WTC11 (cell line): ENCODE measurements around the gene BTN2A1. TPM values are rescaled to one million over a fixed set of nuclear protein-coding genes. Genes with fewer than 3 reads are reported as not detected.

Source experiments
- ATAC-seq: fragments of 200-7000 bp; cut with Tn5 transposase; 2 replicates; pipeline ENCODE4 v1.10.0; 2021; ENCODE audit warnings: mild to moderate bottlenecking, moderate library complexity
- CTCF ChIA-PET: fragments of 300-600 bp; sonication (Branson Sonifier 250); formaldehyde crosslinking; loops from one replicate; lab custom pipeline; 2021; ENCODE audit warnings: antibody characterized with exemption; lab: Charles Lee
- POLR2A ChIA-PET: fragments of 350-600 bp; sonication (Branson Sonifier 250); formaldehyde crosslinking; loops from one replicate; lab custom pipeline; 2021; ENCODE audit warnings: antibody characterized with exemption; lab: Charles Lee
- DNase-seq: peaks from one replicate; pipeline ENCODE4 v3.0.0; 2021; ENCODE audit warnings: low spot score
- H3K27ac Mint-ChIP-seq: 2 replicates; pipeline ENCODE4 v1.8.0; 2021; ENCODE audit warnings: mixed read lengths
- H3K27me3 Mint-ChIP-seq: 2 replicates; pipeline ENCODE4 v1.8.0; 2021; ENCODE audit warnings: low read depth, mild to moderate bottlenecking, moderate library complexity, mixed read lengths
- H3K36me3 Mint-ChIP-seq: 2 replicates; pipeline ENCODE4 v1.8.0; 2021; ENCODE audit warnings: mixed read lengths
- H3K4me1 Mint-ChIP-seq: 2 replicates; pipeline ENCODE4 v1.8.0; 2022; ENCODE audit warnings: mixed read lengths
- H3K4me3 Mint-ChIP-seq: 2 replicates; pipeline ENCODE4 v1.8.0; 2021; ENCODE audit warnings: mild to moderate bottlenecking, moderate library complexity, mixed read lengths
- H3K9me3 Mint-ChIP-seq: 2 replicates; pipeline ENCODE4 v1.8.0; 2021; ENCODE audit warnings: mixed read lengths
- ATF1 ChIP-seq: sonication (generic); formaldehyde crosslinking; IDR thresholded peaks from 2 replicates; pipeline ENCODE4 v1.8.1; 2023; ENCODE audit warnings: mild to moderate bottlenecking, moderate library complexity, missing genetic modification reagents
- FOXJ3 ChIP-seq: sonication (generic); formaldehyde crosslinking; IDR thresholded peaks from 2 replicates; pipeline ENCODE4 v1.9.0; 2021; ENCODE audit warnings: missing genetic modification reagents, mild to moderate bottlenecking, borderline replicate concordance
- JAZF1 ChIP-seq: fragments of 250-450 bp; sonication (Bioruptor Pico); IDR thresholded peaks from 2 replicates; pipeline ENCODE4 v1.9.0; 2021; ENCODE audit warnings: moderate library complexity, mild to moderate bottlenecking, inconsistent platforms
- MXD4 ChIP-seq: fragments of 250-450 bp; sonication (Bioruptor Pico); IDR thresholded peaks from 2 replicates; pipeline ENCODE4 v1.8.0; 2021; ENCODE audit warnings: mild to moderate bottlenecking, moderate library complexity, borderline replicate concordance
- NFE2L1 ChIP-seq: sonication (generic); formaldehyde crosslinking; IDR thresholded peaks from 2 replicates; pipeline ENCODE4 v1.8.1; 2023; ENCODE audit warnings: missing genetic modification reagents
- NFYB ChIP-seq: sonication (generic); formaldehyde crosslinking; conservative IDR thresholded peaks from 2 replicates; pipeline ENCODE4 v1.8.0; 2022; ENCODE audit warnings: low read depth, missing genetic modification reagents
- NR1H2 ChIP-seq: sonication (generic); formaldehyde crosslinking; IDR thresholded peaks from 2 replicates; pipeline ENCODE4 v1.9.0; 2021; ENCODE audit warnings: mild to moderate bottlenecking, moderate library complexity, missing genetic modification reagents
- NR2C2 ChIP-seq: sonication (generic); formaldehyde crosslinking; IDR thresholded peaks from 2 replicates; pipeline ENCODE4 v1.8.0; 2022; ENCODE audit warnings: mild to moderate bottlenecking, missing genetic modification reagents
- OVOL2 ChIP-seq: fragments of 250-450 bp; sonication (Bioruptor Pico); IDR thresholded peaks from 2 replicates; pipeline ENCODE4 v1.9.0; 2021; ENCODE audit warnings: mild to moderate bottlenecking, borderline replicate concordance
- SMAD4 ChIP-seq: sonication (generic); formaldehyde crosslinking; IDR thresholded peaks from 2 replicates; pipeline ENCODE4 v1.8.0; 2022; ENCODE audit warnings: mild to moderate bottlenecking, missing genetic modification reagents
- SOX15 ChIP-seq: fragments of 250-450 bp; sonication (Bioruptor Pico); IDR thresholded peaks from 2 replicates; pipeline ENCODE4 v1.9.0; 2021; ENCODE audit warnings: mild to moderate bottlenecking
- SP1 ChIP-seq: sonication (generic); formaldehyde crosslinking; conservative IDR thresholded peaks from 2 replicates; pipeline ENCODE4 v1.8.1; 2022; ENCODE audit warnings: missing genetic modification reagents
- TCF7 ChIP-seq: sonication (generic); formaldehyde crosslinking; IDR thresholded peaks from 2 replicates; pipeline ENCODE4 v1.8.0; 2022; ENCODE audit warnings: mild to moderate bottlenecking, low read depth, missing genetic modification reagents, moderate library complexity
- TEAD1 ChIP-seq: sonication (generic); formaldehyde crosslinking; IDR thresholded peaks from 2 replicates; pipeline ENCODE4 v1.8.0; 2022; ENCODE audit warnings: mild to moderate bottlenecking, missing genetic modification reagents
- ZNF138 ChIP-seq: sonication (generic); formaldehyde crosslinking; conservative IDR thresholded peaks from 2 replicates; pipeline ENCODE4 v1.8.1; 2022; ENCODE audit warnings: mild to moderate bottlenecking, moderate library complexity, missing genetic modification reagents
- ZNF263 ChIP-seq: sonication (generic); formaldehyde crosslinking; IDR thresholded peaks from 2 replicates; pipeline ENCODE4 v1.8.1; 2022; ENCODE audit warnings: low read depth, mild to moderate bottlenecking, moderate library complexity, missing genetic modification reagents
- ZNF423 ChIP-seq: fragments of 250-450 bp; sonication (Bioruptor Pico); IDR thresholded peaks from 2 replicates; pipeline ENCODE4 v2.1.2; 2022; ENCODE audit warnings: mild to moderate bottlenecking, moderate library complexity
- total RNA-seq: library from RNA; stranded (reverse); gene quantifications from 3 replicates; pipeline ENCODE4 v1.2.3, GENCODE V29; 2021
- TF ChIP-seq, protein P1 (sequence below): fragments of 250-450 bp; sonication (Bioruptor Pico); IDR thresholded peaks from 2 replicates; pipeline ENCODE4 v1.9.0; 2021; ENCODE audit warnings: mild to moderate bottlenecking
- TF ChIP-seq, protein P2 (sequence below): fragments of 250-450 bp; sonication (Bioruptor Pico); IDR thresholded peaks from 2 replicates; pipeline ENCODE4 v1.9.0; 2021; ENCODE audit warnings: mild to moderate bottlenecking
- TF ChIP-seq, protein P3 (sequence below): sonication (generic); formaldehyde crosslinking; IDR thresholded peaks from 2 replicates; pipeline ENCODE4 v1.8.1; 2022; ENCODE audit warnings: low read depth, missing genetic modification reagents, borderline replicate concordance
- TF ChIP-seq, protein P4 (sequence below): sonication (generic); formaldehyde crosslinking; IDR thresholded peaks from 2 replicates; pipeline ENCODE4 v1.8.1; 2022; ENCODE audit warnings: missing genetic modification reagents, borderline replicate concordance
- TF ChIP-seq, protein P5 (sequence below): sonication (generic); formaldehyde crosslinking; IDR thresholded peaks from 2 replicates; pipeline ENCODE4 v1.8.0; 2022; ENCODE audit warnings: mild to moderate bottlenecking, missing genetic modification reagents

The BTN2A1 gene
- total RNA-seq, 1 experiment from 2014 or later, result 9.9 TPM

DNA sequence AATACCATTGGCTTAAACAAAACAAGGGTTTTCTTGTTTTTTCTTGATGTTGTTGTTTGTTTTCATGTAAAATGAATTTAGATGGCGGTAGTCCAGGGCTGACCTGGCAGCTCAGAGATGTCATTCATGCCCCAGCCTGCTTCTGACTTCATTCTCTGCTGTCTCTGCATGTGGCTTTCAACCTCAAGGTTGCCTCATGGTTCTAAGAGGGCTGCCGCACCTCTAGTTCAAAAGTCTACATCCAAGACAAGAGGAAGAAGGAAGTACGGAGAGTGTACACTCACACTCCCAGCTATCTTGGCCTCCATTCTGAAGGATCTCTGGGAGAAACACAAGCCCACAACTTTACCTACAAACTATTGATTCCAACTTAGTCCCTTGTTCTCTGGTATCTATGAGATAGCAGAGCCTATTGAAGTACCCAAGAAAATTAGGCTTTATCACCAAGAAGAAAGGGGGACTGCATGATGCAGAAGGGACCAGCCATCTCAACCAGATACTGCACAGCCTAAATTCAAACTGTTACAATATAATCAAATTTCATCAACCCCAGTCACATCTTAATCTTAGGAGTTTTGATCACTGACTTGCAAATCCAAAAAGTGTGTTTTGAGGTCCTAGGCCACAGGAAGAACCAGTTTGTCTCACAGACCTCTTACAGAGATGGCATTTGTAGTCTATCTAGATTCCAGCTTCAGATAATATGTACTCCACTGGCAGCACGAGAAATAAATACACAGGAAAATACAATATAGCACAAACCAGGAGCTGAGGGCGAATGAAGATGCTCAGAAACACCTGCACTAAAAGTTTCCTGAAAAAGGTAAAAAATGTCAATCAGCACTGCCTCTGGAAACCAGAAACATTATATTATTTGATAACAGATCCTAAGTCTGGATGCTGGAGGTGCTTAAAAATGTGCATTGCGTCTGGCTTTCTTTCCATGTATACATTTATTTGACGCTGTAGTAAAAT, 18.3 kb upstream of the BTN2A1 start:
- DNase-seq (no peak), ATAC-seq (no peak)
- H3K9me3 Mint-ChIP-seq, result peaks cover 12% of the 10 kb centered on the region
- H3K36me3 Mint-ChIP-seq, result peaks cover 9% of the 10 kb centered on the region
- TF ChIP-seq TCF7 (CRISPR knock-in tag) (no peak), ZNF263 (no peak), ZNF138 (no peak), JAZF1 (CRISPR knock-in tag) (no peak), OVOL2 (CRISPR knock-in tag) (no peak), ZNF423 (no peak), ATF1 (CRISPR knock-in tag) (no peak), SOX15 (no peak), NR2C2 (CRISPR knock-in tag) (no peak), SP1 (CRISPR knock-in tag) (no peak)
- TF ChIP-seq, protein P1, sequence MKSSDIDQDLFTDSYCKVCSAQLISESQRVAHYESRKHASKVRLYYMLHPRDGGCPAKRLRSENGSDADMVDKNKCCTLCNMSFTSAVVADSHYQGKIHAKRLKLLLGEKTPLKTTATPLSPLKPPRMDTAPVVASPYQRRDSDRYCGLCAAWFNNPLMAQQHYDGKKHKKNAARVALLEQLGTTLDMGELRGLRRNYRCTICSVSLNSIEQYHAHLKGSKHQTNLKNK, result no peak
- TF ChIP-seq, protein P2, sequence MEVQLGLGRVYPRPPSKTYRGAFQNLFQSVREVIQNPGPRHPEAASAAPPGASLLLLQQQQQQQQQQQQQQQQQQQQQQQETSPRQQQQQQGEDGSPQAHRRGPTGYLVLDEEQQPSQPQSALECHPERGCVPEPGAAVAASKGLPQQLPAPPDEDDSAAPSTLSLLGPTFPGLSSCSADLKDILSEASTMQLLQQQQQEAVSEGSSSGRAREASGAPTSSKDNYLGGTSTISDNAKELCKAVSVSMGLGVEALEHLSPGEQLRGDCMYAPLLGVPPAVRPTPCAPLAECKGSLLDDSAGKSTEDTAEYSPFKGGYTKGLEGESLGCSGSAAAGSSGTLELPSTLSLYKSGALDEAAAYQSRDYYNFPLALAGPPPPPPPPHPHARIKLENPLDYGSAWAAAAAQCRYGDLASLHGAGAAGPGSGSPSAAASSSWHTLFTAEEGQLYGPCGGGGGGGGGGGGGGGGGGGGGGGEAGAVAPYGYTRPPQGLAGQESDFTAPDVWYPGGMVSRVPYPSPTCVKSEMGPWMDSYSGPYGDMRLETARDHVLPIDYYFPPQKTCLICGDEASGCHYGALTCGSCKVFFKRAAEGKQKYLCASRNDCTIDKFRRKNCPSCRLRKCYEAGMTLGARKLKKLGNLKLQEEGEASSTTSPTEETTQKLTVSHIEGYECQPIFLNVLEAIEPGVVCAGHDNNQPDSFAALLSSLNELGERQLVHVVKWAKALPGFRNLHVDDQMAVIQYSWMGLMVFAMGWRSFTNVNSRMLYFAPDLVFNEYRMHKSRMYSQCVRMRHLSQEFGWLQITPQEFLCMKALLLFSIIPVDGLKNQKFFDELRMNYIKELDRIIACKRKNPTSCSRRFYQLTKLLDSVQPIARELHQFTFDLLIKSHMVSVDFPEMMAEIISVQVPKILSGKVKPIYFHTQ, result no peak
- TF ChIP-seq, protein P3, sequence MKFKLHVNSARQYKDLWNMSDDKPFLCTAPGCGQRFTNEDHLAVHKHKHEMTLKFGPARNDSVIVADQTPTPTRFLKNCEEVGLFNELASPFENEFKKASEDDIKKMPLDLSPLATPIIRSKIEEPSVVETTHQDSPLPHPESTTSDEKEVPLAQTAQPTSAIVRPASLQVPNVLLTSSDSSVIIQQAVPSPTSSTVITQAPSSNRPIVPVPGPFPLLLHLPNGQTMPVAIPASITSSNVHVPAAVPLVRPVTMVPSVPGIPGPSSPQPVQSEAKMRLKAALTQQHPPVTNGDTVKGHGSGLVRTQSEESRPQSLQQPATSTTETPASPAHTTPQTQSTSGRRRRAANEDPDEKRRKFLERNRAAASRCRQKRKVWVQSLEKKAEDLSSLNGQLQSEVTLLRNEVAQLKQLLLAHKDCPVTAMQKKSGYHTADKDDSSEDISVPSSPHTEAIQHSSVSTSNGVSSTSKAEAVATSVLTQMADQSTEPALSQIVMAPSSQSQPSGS (CRISPR knock-in tag), result no peak
- peaks cover 6% of the 10 kb centered on the region for H3K27me3 Mint-ChIP-seq
- H3K4me1 Mint-ChIP-seq, result no peaks in the 10 kb centered on the region
- ChIA-PET CTCF (no interaction called here), POLR2A (no interaction called here)
- no peak overlapping the region for H3K4me3 Mint-ChIP-seq
- H3K27ac Mint-ChIP-seq, result no peak overlapping the region

DNA sequence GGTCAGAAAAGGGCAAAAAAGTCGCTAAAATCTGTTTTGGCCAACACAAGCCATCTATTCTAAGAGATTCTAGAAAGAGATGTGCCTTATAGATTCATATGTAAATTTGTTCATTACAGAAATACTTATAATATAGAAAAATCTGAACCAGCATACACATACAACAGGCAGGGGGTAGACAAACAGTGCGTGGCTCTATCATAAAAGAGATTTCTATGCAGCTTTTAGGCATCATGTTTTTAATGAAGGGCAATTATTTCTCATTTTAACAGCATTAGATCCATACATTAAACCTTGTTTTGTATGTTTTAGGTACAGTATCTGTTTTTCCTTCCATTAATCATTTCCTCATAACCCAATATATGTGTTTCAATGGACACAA, 16.8 kb upstream of the BTN2A1 start:
- no peaks in the 10 kb centered on the region for H3K36me3 Mint-ChIP-seq
- H3K27me3 Mint-ChIP-seq, result peaks cover 4% of the 10 kb centered on the region; the same call in 1 of the 2 replicates
- CTCF ChIA-PET, result no interaction called here
- H3K27ac Mint-ChIP-seq, result no peak overlapping the region
- H3K4me1 Mint-ChIP-seq, result no peaks in the 10 kb centered on the region
- DNase-seq (no peak), ATAC-seq (no peak)
- H3K9me3 Mint-ChIP-seq, result 0 out of 2 replicates have a peak, but pooled peaks cover under 1% of the 10 kb centered on the region
- POLR2A ChIA-PET, result no interaction called here
- no peak overlapping the region for H3K4me3 Mint-ChIP-seq
- TF ChIP-seq TEAD1 (no peak), ZNF263 (no peak), SOX15 (no peak), SMAD4 (CRISPR knock-in tag) (no peak), NR1H2 (no peak)
- TF ChIP-seq, protein P4, sequence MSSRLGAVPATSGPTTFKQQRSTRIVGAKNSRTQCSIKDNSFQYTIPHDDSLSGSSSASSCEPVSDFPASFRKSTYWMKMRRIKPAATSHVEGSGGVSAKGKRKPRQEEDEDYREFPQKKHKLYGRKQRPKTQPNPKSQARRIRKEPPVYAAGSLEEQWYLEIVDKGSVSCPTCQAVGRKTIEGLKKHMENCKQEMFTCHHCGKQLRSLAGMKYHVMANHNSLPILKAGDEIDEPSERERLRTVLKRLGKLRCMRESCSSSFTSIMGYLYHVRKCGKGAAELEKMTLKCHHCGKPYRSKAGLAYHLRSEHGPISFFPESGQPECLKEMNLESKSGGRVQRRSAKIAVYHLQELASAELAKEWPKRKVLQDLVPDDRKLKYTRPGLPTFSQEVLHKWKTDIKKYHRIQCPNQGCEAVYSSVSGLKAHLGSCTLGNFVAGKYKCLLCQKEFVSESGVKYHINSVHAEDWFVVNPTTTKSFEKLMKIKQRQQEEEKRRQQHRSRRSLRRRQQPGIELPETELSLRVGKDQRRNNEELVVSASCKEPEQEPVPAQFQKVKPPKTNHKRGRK, result no peak
- TF ChIP-seq, all 79 proteins: peak for 0

DNA sequence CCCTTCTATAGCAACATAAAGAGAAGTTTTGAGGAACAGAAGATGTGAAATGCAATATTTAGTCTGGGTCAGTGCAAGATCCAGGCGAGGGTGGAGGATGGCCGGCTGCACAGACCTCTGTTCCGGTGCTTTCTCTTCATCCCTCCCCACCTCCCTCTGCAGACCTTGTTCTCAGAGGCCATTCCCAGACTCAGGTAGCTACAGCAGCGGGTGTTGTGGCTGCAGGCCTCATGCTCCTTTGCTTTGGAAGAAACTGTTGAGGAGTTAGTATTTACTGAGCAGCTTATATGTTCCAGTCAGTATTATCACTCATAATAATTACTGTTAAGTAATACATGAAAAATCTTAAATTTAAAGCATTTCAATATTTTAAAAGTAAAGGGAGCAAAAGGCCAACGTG, 15.8 kb upstream of the BTN2A1 start:
- Mint-ChIP-seq H3K9me3 (no peaks in the 10 kb centered on the region), H3K36me3 (no peaks in the 10 kb centered on the region), H3K4me3 (no peak overlapping the region), H3K4me1 (no peaks in the 10 kb centered on the region), H3K27me3 (peaks cover 4% of the 10 kb centered on the region; the same call in 1 of the 2 replicates)
- ATAC-seq, result peak; percentile 60; the same call in 1 of the 2 replicates
- DNase-seq, result no peak
- POLR2A ChIA-PET, result no interaction called here
- CTCF ChIA-PET, result no interaction called here
- TF ChIP-seq, protein P4, result no peak
- TF ChIP-seq, protein P5, sequence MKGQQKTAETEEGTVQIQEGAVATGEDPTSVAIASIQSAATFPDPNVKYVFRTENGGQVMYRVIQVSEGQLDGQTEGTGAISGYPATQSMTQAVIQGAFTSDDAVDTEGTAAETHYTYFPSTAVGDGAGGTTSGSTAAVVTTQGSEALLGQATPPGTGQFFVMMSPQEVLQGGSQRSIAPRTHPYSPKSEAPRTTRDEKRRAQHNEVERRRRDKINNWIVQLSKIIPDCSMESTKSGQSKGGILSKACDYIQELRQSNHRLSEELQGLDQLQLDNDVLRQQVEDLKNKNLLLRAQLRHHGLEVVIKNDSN, result no peak
- TF ChIP-seq FOXJ3 (CRISPR knock-in tag) (no peak), NFYB (CRISPR knock-in tag) (no peak), MXD4 (CRISPR knock-in tag) (no peak), NFE2L1 (CRISPR knock-in tag) (no peak)
- TF ChIP-seq, all 79 proteins: peak for 0
- no peak overlapping the region for H3K27ac Mint-ChIP-seq
